HG02840 (cell line): Measurements from ENCODE around the gene PRDM2.

ENCODE experiments used
- ATAC-seq: cut with Tn5 transposase; IDR thresholded peaks from one replicate; pipeline ENCODE4 v1.9.1; 2021; ENCODE audit warnings: mild to moderate bottlenecking, moderate library complexity, moderate number of reproducible peaks; ENCODE audit not compliant: unreplicated experiment, low FRiP score

PRDM2 gene

GRCh38 chr1:13763222-13763621 is 63.2 kb downstream of the PRDM2 start:
- no peak for ATAC-seq

GRCh38 chr1:13763991-13764390 is 64.0 kb downstream of the PRDM2 start:
- ATAC-seq: no peak

DNA sequence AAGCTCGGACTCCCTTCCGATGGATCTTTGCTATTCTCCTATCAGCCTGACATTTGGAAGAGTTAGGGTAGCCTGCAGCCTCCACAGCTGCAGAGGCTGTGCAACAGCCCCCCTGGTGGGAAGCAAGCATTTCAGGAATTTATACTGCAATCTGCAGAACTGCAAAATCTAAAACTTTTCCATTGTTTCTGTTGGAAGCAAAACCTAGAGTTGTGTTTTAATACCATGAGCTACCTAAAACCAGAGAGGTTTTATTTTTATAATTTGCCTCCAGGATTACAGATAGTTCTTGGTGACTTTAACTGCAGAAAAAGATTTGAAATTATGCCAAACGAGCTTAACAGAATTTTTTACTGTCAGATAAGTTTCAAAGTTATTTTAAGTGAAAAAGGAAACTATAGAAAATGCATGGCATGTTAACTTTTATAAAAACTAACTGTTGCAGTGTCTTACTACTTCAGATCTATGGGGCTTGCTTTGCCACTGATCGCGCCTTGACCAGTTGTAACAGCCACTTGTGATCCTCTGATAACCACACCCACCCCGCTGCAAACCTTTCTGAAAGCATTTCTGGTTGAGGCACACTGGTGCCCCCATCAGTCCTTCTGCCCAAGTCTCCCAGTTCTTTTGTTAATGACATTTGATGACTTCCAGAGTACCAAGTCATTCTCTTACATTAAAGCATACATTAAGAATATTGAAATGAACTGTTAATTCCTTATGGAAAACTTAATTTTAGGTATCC is 64.8 kb downstream of the PRDM2 start:
- ATAC-seq: no peak

- no peak for ATAC-seq
Observed at GRCh38 chr1:13766592-13767564, 66.9 kb downstream of the PRDM2 start.

DNA sequence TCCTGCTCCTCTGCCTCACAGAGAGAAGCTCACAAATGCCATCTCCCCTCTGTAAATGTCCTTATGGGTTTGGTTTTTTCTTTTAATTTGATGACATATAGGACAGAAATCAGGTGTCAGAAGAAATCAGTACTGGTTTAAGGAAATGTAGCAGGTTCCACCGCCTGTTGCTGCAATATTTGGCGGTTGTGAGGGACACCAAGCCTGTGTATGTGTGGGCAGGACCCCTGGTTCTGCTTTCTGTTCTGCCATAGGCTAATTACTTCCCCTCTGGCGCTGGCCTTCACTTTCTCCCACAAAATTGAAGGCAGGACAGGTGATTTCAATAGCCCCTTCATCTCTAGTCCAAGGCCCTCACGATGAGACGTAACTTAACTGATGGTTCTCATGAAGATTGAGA is 69.2 kb downstream of the PRDM2 start:
- no peak for ATAC-seq

GRCh38 chr1:13769830-13770229 is 69.8 kb downstream of the PRDM2 start:
- no peak for ATAC-seq

DNA sequence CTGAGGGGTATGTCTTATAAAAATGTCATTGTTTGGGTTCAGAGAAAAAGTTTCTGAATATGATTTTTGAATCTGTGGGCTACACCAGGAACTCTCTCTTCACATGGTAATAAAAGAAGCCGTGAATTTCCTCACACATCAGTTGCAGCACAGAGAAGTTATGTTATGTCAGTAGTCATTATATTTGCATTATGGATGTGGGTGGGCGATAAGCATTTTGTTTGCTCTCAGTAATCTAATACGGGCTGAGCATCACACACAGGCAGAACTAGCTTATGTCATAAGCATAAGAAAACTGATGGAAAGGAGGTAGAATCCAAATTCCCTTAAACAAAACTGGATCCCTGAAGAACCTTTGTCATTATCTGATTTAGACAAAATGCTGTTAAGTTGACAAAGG is 70.8 kb downstream of the PRDM2 start:
- no peak for ATAC-seq

- no peak for ATAC-seq
Observed at GRCh38 chr1:13771745-13772144, 71.8 kb downstream of the PRDM2 start.

- ATAC-seq: no peak
Observed at GRCh38 chr1:13772271-13772670, 72.3 kb downstream of the PRDM2 start.

DNA sequence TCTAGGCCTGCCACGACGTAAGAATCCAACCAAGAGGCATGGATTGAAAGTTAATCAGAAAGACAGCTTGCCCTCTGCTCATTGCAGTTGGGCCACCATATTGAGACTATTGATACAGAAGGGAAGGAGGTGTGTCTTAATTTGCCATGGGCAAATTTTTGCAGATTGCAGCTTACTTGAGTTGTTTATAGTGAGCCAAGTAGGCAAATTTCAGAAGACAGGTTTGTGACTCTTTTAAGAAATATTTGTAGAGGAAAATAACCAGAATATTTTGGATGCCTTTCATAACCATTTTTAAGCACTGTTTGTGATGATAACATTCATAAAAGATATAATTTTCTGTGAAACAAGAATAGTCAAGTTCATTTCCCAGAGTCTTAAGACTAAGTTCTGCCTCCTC is 74.1 kb downstream of the PRDM2 start:
- ATAC-seq: no peak

GRCh38 chr1:13775459-13775858 is 75.5 kb downstream of the PRDM2 start:
- no peak for ATAC-seq

GRCh38 chr1:13775916-13776315 is 75.9 kb downstream of the PRDM2 start:
- ATAC-seq: no peak

DNA sequence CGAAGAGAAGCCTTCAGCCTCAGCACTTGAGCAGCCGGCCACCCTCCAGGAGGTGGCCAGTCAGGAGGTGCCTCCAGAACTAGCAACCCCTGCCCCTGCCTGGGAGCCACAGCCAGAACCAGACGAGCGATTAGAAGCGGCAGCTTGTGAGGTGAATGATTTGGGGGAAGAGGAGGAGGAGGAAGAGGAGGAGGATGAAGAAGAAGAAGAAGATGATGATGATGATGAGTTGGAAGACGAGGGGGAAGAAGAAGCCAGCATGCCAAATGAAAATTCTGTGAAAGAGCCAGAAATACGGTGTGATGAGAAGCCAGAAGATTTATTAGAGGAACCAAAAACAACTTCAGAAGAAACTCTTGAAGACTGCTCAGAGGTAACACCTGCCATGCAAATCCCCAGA is 78.4 kb downstream of the PRDM2 start:
- ATAC-seq: no peak

- no peak for ATAC-seq
Observed at GRCh38 chr1:13779930-13780329, 79.9 kb downstream of the PRDM2 start.

- ATAC-seq: no peak
Observed at GRCh38 chr1:13780780-13781179, 80.8 kb downstream of the PRDM2 start.

DNA sequence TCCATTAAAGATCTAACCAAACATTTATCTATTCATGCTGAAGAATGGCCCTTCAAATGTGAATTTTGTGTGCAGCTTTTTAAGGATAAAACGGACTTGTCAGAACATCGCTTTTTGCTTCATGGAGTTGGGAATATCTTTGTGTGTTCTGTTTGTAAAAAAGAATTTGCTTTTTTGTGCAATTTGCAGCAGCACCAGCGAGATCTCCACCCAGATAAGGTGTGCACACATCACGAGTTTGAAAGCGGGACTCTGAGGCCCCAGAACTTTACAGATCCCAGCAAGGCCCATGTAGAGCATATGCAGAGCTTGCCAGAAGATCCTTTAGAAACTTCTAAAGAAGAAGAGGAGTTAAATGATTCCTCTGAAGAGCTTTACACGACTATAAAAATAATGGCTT is 81.2 kb downstream of the PRDM2 start:
- ATAC-seq: no peak

DNA sequence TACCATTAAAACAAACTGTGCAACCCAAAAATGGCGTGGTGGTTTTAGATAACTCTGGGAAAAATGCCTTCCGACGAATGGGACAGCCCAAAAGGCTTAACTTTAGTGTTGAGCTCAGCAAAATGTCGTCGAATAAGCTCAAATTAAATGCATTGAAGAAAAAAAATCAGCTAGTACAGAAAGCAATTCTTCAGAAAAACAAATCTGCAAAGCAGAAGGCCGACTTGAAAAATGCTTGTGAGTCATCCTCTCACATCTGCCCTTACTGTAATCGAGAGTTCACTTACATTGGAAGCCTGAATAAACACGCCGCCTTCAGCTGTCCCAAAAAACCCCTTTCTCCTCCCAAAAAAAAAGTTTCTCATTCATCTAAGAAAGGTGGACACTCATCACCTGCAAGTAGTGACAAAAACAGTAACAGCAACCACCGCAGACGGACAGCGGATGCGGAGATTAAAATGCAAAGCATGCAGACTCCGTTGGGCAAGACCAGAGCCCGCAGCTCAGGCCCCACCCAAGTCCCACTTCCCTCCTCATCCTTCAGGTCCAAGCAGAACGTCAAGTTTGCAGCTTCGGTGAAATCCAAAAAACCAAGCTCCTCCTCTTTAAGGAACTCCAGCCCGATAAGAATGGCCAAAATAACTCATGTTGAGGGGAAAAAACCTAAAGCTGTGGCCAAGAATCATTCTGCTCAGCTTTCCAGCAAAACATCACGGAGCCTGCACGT is 82.1 kb downstream of the PRDM2 start:
- no peak for ATAC-seq

DNA sequence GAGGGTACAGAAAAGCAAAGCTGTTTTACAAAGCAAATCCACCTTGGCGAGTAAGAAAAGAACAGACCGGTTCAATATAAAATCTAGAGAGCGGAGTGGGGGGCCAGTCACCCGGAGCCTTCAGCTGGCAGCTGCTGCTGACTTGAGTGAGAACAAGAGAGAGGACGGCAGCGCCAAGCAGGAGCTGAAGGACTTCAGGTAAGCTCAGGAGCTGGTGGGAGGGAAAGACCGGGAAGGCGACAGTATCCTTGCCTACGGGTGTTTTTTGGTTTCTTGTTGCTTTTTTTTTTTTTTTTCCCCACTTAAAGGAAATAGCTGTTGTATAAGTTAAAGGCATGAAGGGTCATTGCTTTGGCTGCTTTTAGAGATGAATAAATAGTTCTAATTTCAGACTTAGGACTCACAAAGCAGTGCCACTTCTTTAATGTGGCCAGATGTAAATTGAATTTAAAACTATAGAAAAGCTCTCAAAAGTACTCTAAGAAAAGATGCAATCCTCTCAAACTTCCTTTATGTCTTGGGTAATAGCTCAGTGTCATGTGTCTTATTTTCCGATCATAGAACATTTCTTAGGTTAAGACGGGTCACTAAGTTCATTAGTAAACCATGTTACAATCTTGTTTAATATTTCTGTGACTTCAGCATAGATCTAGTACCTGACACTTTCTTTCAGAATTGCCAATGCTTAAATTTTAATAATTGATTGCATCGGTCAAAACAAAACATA is 82.8 kb downstream of the PRDM2 start:
- no peak for ATAC-seq

DNA sequence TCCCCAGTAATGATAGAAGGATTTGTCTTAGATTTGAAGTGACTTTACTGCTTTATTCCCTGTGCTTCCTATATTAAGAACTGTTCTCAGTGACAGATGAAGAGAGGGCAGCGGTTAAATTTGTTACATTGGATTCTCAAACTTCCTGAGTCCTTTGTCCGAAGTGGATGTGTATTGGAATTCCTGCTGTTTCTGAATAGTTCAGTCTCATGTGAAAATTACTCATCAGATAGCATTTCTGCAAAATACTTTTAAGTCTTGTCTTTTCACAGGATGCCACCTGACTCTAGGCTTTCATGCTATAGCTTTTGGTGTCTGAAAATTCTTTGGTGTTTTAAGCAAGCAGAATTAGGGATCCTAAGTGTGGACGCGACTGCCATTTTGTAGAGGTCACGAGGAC is 83.6 kb downstream of the PRDM2 start:
- no peak for ATAC-seq

GRCh38 chr1:13784971-13785370 is 85.0 kb downstream of the PRDM2 start:
- no peak for ATAC-seq
